ENCODE data around the gene SLC22A3.
A peak's percentile ranks its signal among the peaks of the same experiment; 100 is the strongest.
"Not testable (repeated sequence)": the region's sequence is repeated elsewhere in the genome, so short reads cannot be mapped to it uniquely, and the experiment has no call there.

Gene SLC22A3

DNA sequence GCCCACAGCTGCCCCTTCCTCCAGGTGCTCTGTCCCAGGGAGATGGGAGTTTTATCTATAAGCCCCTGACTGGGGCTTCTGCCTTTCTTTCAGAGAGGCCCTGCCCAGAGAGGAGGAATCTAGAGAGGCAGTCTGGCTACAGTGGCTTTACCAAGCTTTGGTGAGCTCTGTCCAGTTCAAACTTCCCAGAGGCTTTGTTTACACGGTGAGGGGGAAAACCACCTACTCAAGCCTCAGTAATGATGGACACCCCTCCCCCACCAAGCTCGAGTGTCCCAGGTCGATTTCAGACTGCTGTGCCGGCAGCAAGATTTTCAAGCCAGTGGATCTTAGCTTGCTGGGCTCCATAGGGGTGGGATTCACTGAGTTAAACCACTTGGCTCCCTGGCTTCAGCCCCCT lies 25.4 kb downstream of the SLC22A3 start:
- DNase-seq (ENCODE audit: low spot score), result not testable (repeated sequence)

- DNase-seq (ENCODE audit: low spot score), result no peak
These were observed 26.8 kb downstream of the SLC22A3 start for GRCh38 chr6:160374836-160375560.

DNA sequence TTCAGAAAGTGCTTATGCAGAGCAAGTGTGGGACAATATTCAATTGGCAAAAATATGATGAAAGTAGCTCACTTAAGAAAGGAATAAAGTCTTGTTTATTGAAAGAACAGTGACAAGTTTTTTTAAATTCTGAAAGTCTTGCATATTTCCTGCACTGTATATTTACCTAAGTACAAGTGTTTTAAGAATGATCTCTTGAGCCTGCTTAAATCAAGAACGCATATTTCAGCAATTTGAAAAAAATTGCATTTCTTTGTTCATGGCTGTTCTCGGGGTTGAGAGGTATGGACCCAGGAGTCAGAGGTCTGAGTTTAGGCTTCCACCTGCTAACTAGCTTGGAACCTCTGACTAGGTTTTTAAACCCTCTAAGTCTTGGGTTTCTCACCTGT lies 27.4 kb downstream of the SLC22A3 start:
- no peak for DNase-seq (ENCODE audit: low spot score)

GRCh38 chr6:160376445-160376844 lies 28.3 kb downstream of the SLC22A3 start:
- no peak for DNase-seq (ENCODE audit: low spot score)

DNA sequence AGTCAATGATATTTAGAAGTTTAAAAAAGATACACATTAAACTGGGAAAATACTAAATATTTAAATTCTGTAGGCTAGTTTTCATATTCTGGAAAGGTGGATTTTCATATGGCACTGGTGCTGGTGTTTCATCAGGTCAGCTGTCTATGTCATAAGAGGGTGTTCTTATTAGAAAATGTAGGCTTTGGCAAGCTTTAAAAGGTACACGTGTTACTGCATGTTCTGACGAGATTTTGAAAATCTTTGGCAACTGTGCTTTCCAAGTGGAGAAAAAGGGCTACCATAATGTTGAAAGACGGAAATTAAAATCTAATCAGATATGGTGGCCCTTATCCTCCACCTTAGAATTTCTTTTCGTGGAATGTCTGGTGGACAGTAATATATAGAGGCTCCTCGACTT lies 30.0 kb downstream of the SLC22A3 start:
- no peak for DNase-seq (ENCODE audit: low spot score)

GRCh38 chr6:160378882-160379281 lies 30.7 kb downstream of the SLC22A3 start:
- DNase-seq (ENCODE audit: low spot score), result no peak

DNA sequence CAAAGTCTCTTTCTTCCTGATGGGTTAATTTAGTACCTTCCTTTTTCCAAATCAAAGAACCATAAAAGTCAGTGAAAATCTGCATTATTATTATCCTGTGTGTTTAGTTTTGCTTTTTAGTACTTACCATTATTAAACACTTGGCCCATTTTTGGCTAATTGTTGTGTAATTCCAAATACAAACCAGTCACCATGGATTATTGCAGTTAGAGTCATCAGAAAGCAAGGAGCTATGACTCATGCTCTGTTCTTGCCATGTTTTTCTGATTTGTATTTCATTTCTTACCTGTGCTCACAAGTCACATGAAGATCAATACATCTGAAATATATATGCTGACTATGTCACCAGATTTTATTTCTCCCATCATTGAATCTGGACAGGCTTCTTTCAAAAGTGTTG lies 31.3 kb downstream of the SLC22A3 start:
- DNase-seq (ENCODE audit: low spot score), result peak; percentile 48

- no peak for DNase-seq (ENCODE audit: low spot score)
These were observed 34.8 kb downstream of the SLC22A3 start for GRCh38 chr6:160382946-160383345.

DNA sequence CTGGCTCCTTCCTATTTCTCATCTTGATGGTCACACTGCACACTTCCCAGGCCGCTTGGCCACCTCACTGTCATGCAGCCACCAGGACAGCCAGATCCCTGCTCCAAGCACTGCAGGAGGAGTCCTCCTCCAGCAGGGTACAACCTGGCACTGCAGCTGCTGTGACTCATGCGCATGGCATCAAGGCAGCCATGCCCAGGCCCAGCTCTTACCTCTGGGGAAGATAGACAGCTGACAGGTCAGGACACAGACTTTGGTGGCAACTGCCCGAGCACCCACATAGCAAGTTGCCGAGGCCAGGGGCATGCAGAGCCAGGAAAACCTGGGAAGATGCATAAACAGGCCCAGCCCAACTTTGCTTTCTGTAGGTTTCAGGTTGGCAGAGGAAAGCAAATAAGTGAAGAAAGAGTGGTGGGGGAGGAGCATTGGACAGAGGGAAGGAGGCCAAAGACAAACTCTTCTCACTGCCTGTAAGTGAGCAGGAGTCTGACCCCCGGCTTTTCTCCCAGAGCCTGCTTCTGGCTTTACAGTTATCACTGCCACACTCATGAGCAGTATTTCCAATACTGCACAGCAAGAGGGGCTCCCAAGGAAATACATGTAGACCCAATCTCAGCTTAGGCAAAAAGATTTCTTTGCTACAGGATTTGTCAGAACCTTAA lies 38.8 kb downstream of the SLC22A3 start:
- peak; percentile 94 for DNase-seq (ENCODE audit: low spot score)

GRCh38 chr6:160387916-160388643 lies 39.9 kb downstream of the SLC22A3 start:
- DNase-seq (ENCODE audit: low spot score), result no peak

GRCh38 chr6:160388922-160389321 lies 40.7 kb downstream of the SLC22A3 start:
- DNase-seq (ENCODE audit: low spot score), result no peak

- peak; percentile 77 for DNase-seq (ENCODE audit: low spot score)
These were observed 43.4 kb downstream of the SLC22A3 start for GRCh38 chr6:160391419-160392116.

GRCh38 chr6:160393442-160393841 lies 45.3 kb downstream of the SLC22A3 start:
- DNase-seq (ENCODE audit: low spot score), result not testable (repeated sequence)

GRCh38 chr6:160393891-160394653 lies 45.9 kb downstream of the SLC22A3 start:
- no peak for DNase-seq (ENCODE audit: low spot score)

DNA sequence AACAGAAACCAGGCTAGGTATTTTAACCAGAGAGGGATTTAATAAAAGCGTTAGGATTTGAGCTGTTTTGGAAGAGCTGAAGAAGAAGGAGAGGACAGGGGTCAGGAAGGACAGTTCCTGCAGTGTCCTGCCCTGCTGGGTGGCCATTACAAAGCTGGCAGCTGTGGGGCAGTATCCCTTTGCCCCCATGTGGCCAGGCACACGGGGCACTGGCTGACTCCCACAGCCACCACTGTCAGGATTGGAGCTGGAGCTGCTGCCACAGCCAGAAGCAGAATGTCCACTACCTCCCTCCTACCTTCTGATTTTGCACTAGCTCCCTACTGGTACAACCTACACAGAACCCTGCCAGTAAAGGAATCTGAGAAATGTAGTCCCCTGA lies 46.5 kb downstream of the SLC22A3 start:
- DNase-seq (ENCODE audit: low spot score), result no peak

GRCh38 chr6:160395187-160395586 lies 47.0 kb downstream of the SLC22A3 start:
- DNase-seq (ENCODE audit: low spot score), result no peak

DNA sequence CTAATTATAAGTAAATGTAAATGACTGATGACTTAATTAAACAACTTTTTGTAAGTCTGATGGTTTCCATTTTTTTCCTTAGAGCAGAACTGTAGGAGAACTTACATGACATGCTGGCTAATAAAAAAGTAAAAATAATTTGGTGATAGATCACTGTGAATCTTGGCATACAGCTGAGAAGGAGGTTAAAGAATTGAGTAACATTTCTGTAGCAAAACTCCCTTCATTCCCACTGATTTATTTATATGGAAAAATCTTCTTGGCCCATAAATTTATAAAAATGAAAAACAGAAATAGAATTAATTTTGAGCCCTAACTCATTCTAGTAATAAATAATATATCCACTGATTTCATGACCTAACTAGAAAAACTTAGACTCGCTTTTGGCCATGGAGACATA lies 48.1 kb downstream of the SLC22A3 start:
- DNase-seq (ENCODE audit: low spot score), result no peak

DNA sequence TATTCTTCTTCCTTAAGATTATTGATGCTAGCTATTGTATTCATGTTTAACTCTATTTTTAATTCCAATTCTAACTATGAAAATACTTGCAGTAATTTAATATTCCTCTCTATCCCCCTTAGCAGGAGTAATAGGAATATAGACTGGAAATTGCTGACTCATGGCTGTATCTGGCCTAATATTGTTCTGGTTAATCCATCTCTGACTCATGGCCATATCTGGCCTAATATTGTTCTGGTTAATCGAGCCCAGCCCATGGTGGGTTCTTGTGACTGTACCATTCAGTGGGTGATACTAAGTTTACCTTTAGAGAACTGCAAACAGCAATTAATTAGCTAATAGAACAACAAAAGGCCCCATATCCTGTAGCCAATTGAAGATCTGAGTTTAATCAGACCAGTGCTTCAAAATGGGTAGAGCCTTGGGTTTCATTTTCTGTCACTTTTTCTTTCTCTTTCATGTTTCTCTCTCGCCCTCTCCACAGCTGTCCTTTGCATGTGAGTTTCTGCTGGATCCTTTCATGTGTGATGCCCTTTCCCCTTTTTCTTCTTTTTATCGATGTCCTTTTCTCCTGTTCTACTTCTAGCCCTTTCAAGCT lies 50.6 kb downstream of the SLC22A3 start:
- peak; percentile 15 for DNase-seq (ENCODE audit: low spot score)

GRCh38 chr6:160400446-160400845 lies 52.3 kb downstream of the SLC22A3 start:
- peak; percentile 39 for DNase-seq (ENCODE audit: low spot score)

GRCh38 chr6:160408528-160408927 lies 60.4 kb downstream of the SLC22A3 start:
- no peak for DNase-seq (ENCODE audit: low spot score)

GRCh38 chr6:160412993-160413392 lies 64.8 kb downstream of the SLC22A3 start:
- no peak for DNase-seq (ENCODE audit: low spot score)

Data from kidney tubule cell (primary cell).